ENCODE measurements around the gene FAM180A. TPM values are rescaled to one million over a fixed set of nuclear protein-coding genes. Genes with fewer than 3 reads are reported as not detected.

The FAM180A gene
- polyA plus RNA-seq, 1 of the 3 experiments (the other 2 are of a cell fraction) = 0.08 TPM

DNA sequence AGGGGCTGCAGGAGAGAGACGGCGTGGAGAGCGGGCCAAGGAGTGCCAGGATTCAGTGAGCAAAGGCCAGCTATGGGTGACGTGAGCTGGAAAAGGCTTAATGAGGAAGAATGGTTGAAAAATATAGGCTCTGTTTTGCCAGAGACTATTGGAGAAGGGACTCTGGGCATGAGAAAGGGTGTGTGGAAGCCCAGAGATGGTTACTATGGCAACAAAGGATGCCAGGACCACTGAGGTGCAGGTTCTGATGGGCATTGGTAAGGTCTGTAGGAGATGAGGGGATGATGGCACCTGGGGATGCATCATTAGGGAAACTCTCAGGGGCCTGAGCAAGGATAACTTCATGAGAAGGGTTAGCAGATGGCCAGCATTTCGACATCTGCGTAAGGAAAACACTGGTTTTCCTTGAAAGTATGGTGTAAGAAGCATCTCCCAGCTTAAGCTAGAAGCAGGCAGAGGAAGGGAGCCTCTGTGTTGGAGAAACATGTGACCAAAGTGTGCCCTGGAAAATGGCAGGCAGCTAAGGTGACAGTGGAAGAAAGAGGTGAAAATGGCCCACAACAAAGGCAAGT, 21.6 kb upstream of the FAM180A start:
- TF ChIP-seq, protein P1, sequence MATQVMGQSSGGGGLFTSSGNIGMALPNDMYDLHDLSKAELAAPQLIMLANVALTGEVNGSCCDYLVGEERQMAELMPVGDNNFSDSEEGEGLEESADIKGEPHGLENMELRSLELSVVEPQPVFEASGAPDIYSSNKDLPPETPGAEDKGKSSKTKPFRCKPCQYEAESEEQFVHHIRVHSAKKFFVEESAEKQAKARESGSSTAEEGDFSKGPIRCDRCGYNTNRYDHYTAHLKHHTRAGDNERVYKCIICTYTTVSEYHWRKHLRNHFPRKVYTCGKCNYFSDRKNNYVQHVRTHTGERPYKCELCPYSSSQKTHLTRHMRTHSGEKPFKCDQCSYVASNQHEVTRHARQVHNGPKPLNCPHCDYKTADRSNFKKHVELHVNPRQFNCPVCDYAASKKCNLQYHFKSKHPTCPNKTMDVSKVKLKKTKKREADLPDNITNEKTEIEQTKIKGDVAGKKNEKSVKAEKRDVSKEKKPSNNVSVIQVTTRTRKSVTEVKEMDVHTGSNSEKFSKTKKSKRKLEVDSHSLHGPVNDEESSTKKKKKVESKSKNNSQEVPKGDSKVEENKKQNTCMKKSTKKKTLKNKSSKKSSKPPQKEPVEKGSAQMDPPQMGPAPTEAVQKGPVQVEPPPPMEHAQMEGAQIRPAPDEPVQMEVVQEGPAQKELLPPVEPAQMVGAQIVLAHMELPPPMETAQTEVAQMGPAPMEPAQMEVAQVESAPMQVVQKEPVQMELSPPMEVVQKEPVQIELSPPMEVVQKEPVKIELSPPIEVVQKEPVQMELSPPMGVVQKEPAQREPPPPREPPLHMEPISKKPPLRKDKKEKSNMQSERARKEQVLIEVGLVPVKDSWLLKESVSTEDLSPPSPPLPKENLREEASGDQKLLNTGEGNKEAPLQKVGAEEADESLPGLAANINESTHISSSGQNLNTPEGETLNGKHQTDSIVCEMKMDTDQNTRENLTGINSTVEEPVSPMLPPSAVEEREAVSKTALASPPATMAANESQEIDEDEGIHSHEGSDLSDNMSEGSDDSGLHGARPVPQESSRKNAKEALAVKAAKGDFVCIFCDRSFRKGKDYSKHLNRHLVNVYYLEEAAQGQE (IDR thresholded peaks at IDR 0.05; ENCODE audit: low read depth, low read length) = no peak
- TF ChIP-seq SMC3 (IDR thresholded peaks at IDR 0.05; ENCODE audit: low read depth, low read length) = no peak
- TF ChIP-seq NRF1 (IDR thresholded peaks at IDR 0.05; ENCODE audit: low read depth, low read length) = no peak
- no peak for TF ChIP-seq YY1 (IDR thresholded peaks at IDR 0.05; ENCODE audit: low read depth)
- no peak for TF ChIP-seq RFX5 (IDR thresholded peaks at IDR 0.05; ENCODE audit: low read length)
- no peak for TF ChIP-seq CHD2 (IDR thresholded peaks at IDR 0.05; ENCODE audit: low read length, partially characterized antibody)
- no peak for TF ChIP-seq RXRA (IDR thresholded peaks at IDR 0.05; ENCODE audit: borderline replicate concordance, low read depth)
- no peak for TF ChIP-seq TEAD4 (IDR thresholded peaks at IDR 0.05; ENCODE audit: borderline replicate concordance, insufficient read depth)
- no peak for TF ChIP-seq FOXM1 (IDR thresholded peaks at IDR 0.05; ENCODE audit: low read depth)
- TF ChIP-seq GATA2 (CRISPR knock-in tag; IDR thresholded peaks at IDR 0.05) = no peak
- TF ChIP-seq, protein P2, sequence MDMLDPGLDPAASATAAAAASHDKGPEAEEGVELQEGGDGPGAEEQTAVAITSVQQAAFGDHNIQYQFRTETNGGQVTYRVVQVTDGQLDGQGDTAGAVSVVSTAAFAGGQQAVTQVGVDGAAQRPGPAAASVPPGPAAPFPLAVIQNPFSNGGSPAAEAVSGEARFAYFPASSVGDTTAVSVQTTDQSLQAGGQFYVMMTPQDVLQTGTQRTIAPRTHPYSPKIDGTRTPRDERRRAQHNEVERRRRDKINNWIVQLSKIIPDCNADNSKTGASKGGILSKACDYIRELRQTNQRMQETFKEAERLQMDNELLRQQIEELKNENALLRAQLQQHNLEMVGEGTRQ (IDR thresholded peaks at IDR 0.05; ENCODE audit: borderline replicate concordance, low read depth, low read length) = no peak
- no peak for TF ChIP-seq EZH2phosphoT487 (IDR thresholded peaks at IDR 0.05; ENCODE audit: borderline replicate concordance, low read depth)
- no peak for TF ChIP-seq TAF1 (IDR thresholded peaks at IDR 0.05; ENCODE audit: borderline replicate concordance, low read depth, low read length)
- TF ChIP-seq, protein P3, sequence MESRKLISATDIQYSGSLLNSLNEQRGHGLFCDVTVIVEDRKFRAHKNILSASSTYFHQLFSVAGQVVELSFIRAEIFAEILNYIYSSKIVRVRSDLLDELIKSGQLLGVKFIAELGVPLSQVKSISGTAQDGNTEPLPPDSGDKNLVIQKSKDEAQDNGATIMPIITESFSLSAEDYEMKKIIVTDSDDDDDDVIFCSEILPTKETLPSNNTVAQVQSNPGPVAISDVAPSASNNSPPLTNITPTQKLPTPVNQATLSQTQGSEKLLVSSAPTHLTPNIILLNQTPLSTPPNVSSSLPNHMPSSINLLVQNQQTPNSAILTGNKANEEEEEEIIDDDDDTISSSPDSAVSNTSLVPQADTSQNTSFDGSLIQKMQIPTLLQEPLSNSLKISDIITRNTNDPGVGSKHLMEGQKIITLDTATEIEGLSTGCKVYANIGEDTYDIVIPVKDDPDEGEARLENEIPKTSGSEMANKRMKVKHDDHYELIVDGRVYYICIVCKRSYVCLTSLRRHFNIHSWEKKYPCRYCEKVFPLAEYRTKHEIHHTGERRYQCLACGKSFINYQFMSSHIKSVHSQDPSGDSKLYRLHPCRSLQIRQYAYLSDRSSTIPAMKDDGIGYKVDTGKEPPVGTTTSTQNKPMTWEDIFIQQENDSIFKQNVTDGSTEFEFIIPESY (IDR thresholded peaks at IDR 0.05; ENCODE audit: borderline replicate concordance, low read depth) = no peak
- Histone ChIP-seq H3K27ac (ENCODE audit: low read depth in 2 of 2, low read length in 1 of 2) (no peak overlapping the region), H3K4me1 (ENCODE audit: control insufficient read depth in 1 of 2, insufficient read depth in 2 of 2, low read depth in 1 of 2, low read length in 1 of 2) (peaks cover 0 to 18% of the 10 kb centered on the region in 2 experiments; a peak in 1 of 4 replicates), H3K4me3 (ENCODE audit: low read depth in 2 of 2, low read length in 1 of 2) (no peak overlapping the region), H3K9ac (no peak overlapping the region), H3K4me2 (no peak overlapping the region), H3K79me2 (ENCODE audit: insufficient read depth) (no peaks in the 10 kb centered on the region), H3K27me3 (ENCODE audit: insufficient read depth) (no peaks in the 10 kb centered on the region), H3K9me2 (no peaks in the 10 kb centered on the region), H2AFZ (ENCODE audit: low read depth) (no peak overlapping the region), H3K36me3 (replicated peaks in 1 of 2; ENCODE audit: control insufficient read depth in 1 of 2, insufficient read depth in 2 of 2, low read length in 1 of 2) (no peaks in the 10 kb centered on the region), H4K20me1 (ENCODE audit: insufficient read depth) (no peaks in the 10 kb centered on the region), H3K9me3 (no peaks in the 10 kb centered on the region), H3F3A (replicated peaks; ENCODE audit: insufficient read depth) (no peaks in the 10 kb centered on the region)
- 90% methylated on average over 6 of the region's 6 CpGs for WGBS (ENCODE audit: low lambda C conversion rate)
- ChIA-PET CTCF (interaction anchor here (0.8 to 2.0 kb wide), 3 partner anchors 16 to 129 kb away, joined by 3 to 8 read pairs (median 3); no protein-coding TSS in a partner anchor), POLR2A (no interaction called here)
- DNase-seq = no peak
